K562 (cell line): ENCODE measurements around the gene MLXIPL. TPM values are rescaled to one million over a fixed set of nuclear protein-coding genes. Genes with fewer than 3 reads are reported as not detected.

ENCODE experiments used
- ARID2 ChIP-seq: fragments of 450-650 bp; IDR thresholded peaks from 2 replicates; pipeline ENCODE4 v1.6.1; 2017; ENCODE audit warnings: antibody characterized with exemption, mild to moderate bottlenecking
- DEAF1 ChIP-seq: fragments of 450-650 bp; formaldehyde crosslinking; IDR thresholded peaks from 2 replicates; pipeline ENCODE4 v1.4.0; 2020; ENCODE audit warnings: mild to moderate bottlenecking, moderate library complexity
- FOXA3 ChIP-seq, 2 experiments: fragments of 450-650 bp in 1 of 2; sonication (generic) in 1 of 2; formaldehyde crosslinking; IDR thresholded peaks in 1 of 2; conservative IDR thresholded peaks in 1 of 2; 2 replicates each; pipeline versions ENCODE4 v1.4.0 to v1.8.0; 2020 to 2022; ENCODE audit warnings: mild to moderate bottlenecking in 2 of 2, missing genetic modification reagents in 1 of 2
- STAG1 ChIP-seq: sonication (generic); formaldehyde crosslinking; IDR thresholded peaks from 2 replicates; pipeline ENCODE4 v1.5.0; 2020; ENCODE audit warnings: missing genetic modification reagents, borderline replicate concordance
- VEZF1 ChIP-seq: fragments of 200-800 bp; sonication (Bioruptor generic); IDR thresholded peaks from 2 replicates; pipeline ENCODE4 v1.6.1; 2017; ENCODE audit warnings: missing genetic modification characterization, missing compliant biosample characterization
- polyA plus RNA-seq, 8 experiments: library from polyadenylated mRNA; depleted of rRNA in 4 of 8; stranded (reverse) in 5 of 8; unstranded in 3 of 8; fragments of >200 nt; fragmentation: Nextera tagmentation in 2 of 8; fragmentation: Illumina TruSeq in 1 of 8; extraction: Ambion mirVana in 2 of 8; extraction: Trizol in 1 of 8; gene quantifications; 2 replicates each; pipeline versions ENCODE4 v1.2.1 to v1.2.3, GENCODE V29; 2011 to 2014; ENCODE audit warnings: inconsistent platforms in 1 of 8, missing spikeins in 1 of 8
- total RNA-seq, 7 experiments: library from RNA; depleted of rRNA in 6 of 7; stranded (reverse); fragments of >200 nt in 6 of 7; fragmentation: Illumina TruSeq in 2 of 7; extraction: Trizol in 2 of 7; gene quantifications; 2 replicates each; pipeline versions ENCODE4 v1.2.1 to v1.2.3, GENCODE V29; 2011 to 2021; ENCODE audit warnings: low replicate concordance in 1 of 7

MLXIPL gene
- total and polyA plus RNA-seq, 9 of the 15 experiments (the other 6 are each of a cell fraction or from before 2014, with no cell fraction given): 0.11 to 18.4 (median 1.4) TPM

- TF ChIP-seq DEAF1 (CRISPR knock-in tag): peak; percentile 43
- TF ChIP-seq ARID2: peak; percentile 81; the same call in 1 of the 2 replicates
- TF ChIP-seq STAG1 (CRISPR knock-in tag): peak; percentile 64; the same call in 1 of the 2 replicates
- 0 out of 4 replicates have a peak, but pooled peaks of 1 of the 2 experiments have one; percentile 21 for TF ChIP-seq FOXA3 (CRISPR knock-in tag; conservative IDR thresholded peaks at IDR 0.05 in 1 of 2, IDR thresholded peaks at IDR 0.05 in 1 of 2)
- 0 out of 2 replicates have a peak, but pooled peaks have one; percentile 7 for TF ChIP-seq VEZF1 (CRISPR knock-in tag)
Observed at GRCh38 chr7:73606801-73607691, 17.3 kb downstream of the MLXIPL start (continued).
